ENCODE data around the gene H2AZ2. TPM values are rescaled to one million over a fixed set of nuclear protein-coding genes. Genes with fewer than 3 reads are reported as not detected.
"Not testable (repeated sequence)": the region's sequence is repeated elsewhere in the genome, so short reads cannot be mapped to it uniquely, and the experiment has no call there.

Gene H2AZ2
- total RNA-seq, 1 donor from 2014 or later: 96.0 TPM

DNA sequence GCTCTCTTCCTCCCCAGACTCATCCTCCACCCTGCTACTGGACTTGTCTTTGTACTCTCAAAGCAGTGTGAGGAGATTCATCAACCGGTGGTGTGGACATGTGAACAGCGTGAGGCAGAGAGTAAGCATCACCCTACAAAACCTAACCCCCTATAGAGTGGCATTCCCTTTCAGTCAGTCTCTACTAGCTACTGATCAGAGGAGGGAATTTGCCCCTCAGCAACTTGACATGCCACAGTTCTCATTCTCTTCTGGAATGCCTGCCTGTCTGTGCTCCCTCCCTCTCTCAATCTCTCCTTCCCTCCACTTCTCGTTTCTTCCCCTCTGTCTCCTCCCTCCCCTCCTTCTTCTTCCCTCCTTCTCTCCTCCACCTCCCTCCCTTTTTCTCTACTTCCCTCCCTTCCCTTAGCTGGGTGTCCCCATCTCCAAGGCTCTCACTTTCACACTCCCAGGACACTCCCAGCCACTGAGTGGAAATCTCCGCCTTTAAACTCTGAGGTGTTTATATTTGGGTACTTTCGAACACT lies 24.6 kb downstream of the H2AZ2 start:
- Histone ChIP-seq H3K9ac (ENCODE audit: low read depth in 1 of 3, low read length in 3 of 3) (no peak overlapping the region), H3K4me3 (ENCODE audit: low read length in 3 of 3) (no peak overlapping the region), H3K36me3 (ENCODE audit: control insufficient read depth in 3 of 3, insufficient read depth in 3 of 3, low read length in 3 of 3) (peaks cover 7 to 16% (median 16%) of the 10 kb centered on the region in 3 donors), H3K4me1 (ENCODE audit: control insufficient read depth in 3 of 3, insufficient read depth in 3 of 3, low read length in 3 of 3) (no peaks in the 10 kb centered on the region), H3K9me3 (ENCODE audit: control insufficient read depth in 3 of 3, low read length in 3 of 3) (no peaks in the 10 kb centered on the region), H3K27ac (ENCODE audit: low read depth, low read length) (no peak overlapping the region), H3K27me3 (ENCODE audit: control insufficient read depth in 3 of 3, insufficient read depth in 3 of 3, low read length in 3 of 3) (no peaks in the 10 kb centered on the region)

GRCh38 chr7:44819292-44819691 lies 28.6 kb downstream of the H2AZ2 start:
- H3K4me1 ChIP-seq (ENCODE audit: control insufficient read depth in 3 of 3, insufficient read depth in 3 of 3, low read length in 3 of 3): no peaks in the 10 kb centered on the region
- no peak overlapping the region for H3K9ac ChIP-seq (ENCODE audit: low read depth in 1 of 3, low read length in 3 of 3)
- no peaks in the 10 kb centered on the region for H3K27me3 ChIP-seq (ENCODE audit: control insufficient read depth in 3 of 3, insufficient read depth in 3 of 3, low read length in 3 of 3)
- H3K4me3 ChIP-seq (ENCODE audit: low read length in 3 of 3): no peak overlapping the region
- H3K27ac ChIP-seq (ENCODE audit: low read depth, low read length): no peak overlapping the region
- H3K36me3 ChIP-seq (ENCODE audit: control insufficient read depth in 3 of 3, insufficient read depth in 3 of 3, low read length in 3 of 3): peaks cover 0 to 2% (median 2%) of the 10 kb centered on the region in 3 donors
- no peaks in the 10 kb centered on the region for H3K9me3 ChIP-seq (ENCODE audit: control insufficient read depth in 3 of 3, low read length in 3 of 3)

GRCh38 chr7:44814919-44815318 lies 33.0 kb downstream of the H2AZ2 start:
- Histone ChIP-seq H3K4me1 (ENCODE audit: control insufficient read depth in 3 of 3, insufficient read depth in 3 of 3, low read length in 3 of 3) (no peaks in the 10 kb centered on the region), H3K27ac (ENCODE audit: low read depth, low read length) (no peak overlapping the region), H3K9ac (ENCODE audit: low read depth in 1 of 3, low read length in 3 of 3) (no peak overlapping the region), H3K27me3 (ENCODE audit: control insufficient read depth in 3 of 3, insufficient read depth in 3 of 3, low read length in 3 of 3) (no peaks in the 10 kb centered on the region), H3K36me3 (ENCODE audit: control insufficient read depth in 3 of 3, insufficient read depth in 3 of 3, low read length in 3 of 3) (no peaks in the 10 kb centered on the region), H3K4me3 (ENCODE audit: low read length in 3 of 3) (no peak overlapping the region), H3K9me3 (ENCODE audit: control insufficient read depth in 3 of 3, low read length in 3 of 3) (no peaks in the 10 kb centered on the region)

- Histone ChIP-seq H3K4me1 (ENCODE audit: control insufficient read depth in 3 of 3, insufficient read depth in 3 of 3, low read length in 3 of 3) (no peaks in the 10 kb centered on the region), H3K9me3 (ENCODE audit: control insufficient read depth in 3 of 3, low read length in 3 of 3) (no peaks in the 10 kb centered on the region), H3K9ac (ENCODE audit: low read depth in 1 of 3, low read length in 3 of 3) (no peak overlapping the region), H3K27ac (ENCODE audit: low read depth, low read length) (no peak overlapping the region), H3K4me3 (ENCODE audit: low read length in 3 of 3) (no peak overlapping the region), H3K36me3 (ENCODE audit: control insufficient read depth in 3 of 3, insufficient read depth in 3 of 3, low read length in 3 of 3) (no peaks in the 10 kb centered on the region), H3K27me3 (ENCODE audit: control insufficient read depth in 3 of 3, insufficient read depth in 3 of 3, low read length in 3 of 3) (no peaks in the 10 kb centered on the region)
Observed at GRCh38 chr7:44811571-44811970, 36.3 kb downstream of the H2AZ2 start.

DNA sequence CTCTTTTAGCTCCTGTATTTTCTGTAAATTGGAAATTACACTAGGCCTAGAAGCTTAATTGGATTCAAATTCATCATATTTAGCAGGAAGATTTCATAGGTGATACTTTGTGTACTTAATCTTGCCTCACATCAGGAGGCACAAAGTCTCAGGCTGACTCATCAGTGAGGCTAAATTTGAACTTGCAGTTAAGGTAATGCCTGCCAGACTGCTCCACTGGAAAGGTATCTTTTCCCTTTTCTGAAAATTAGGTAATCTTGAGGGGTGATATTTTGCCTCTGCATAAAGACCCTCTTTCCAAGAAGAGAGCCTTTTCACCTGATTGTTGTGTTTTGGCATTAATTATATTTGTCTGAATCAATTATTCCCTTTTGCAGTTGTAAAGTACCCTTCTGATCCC lies 36.8 kb downstream of the H2AZ2 start:
- Histone ChIP-seq H3K36me3 (ENCODE audit: control insufficient read depth in 3 of 3, insufficient read depth in 3 of 3, low read length in 3 of 3) (no peaks in the 10 kb centered on the region), H3K4me3 (ENCODE audit: low read length in 3 of 3) (no peak overlapping the region), H3K4me1 (ENCODE audit: control insufficient read depth in 3 of 3, insufficient read depth in 3 of 3, low read length in 3 of 3) (no peaks in the 10 kb centered on the region), H3K9ac (ENCODE audit: low read depth in 1 of 3, low read length in 3 of 3) (no peak overlapping the region), H3K27ac (ENCODE audit: low read depth, low read length) (no peak overlapping the region), H3K9me3 (ENCODE audit: control insufficient read depth in 3 of 3, low read length in 3 of 3) (no peaks in the 10 kb centered on the region), H3K27me3 (ENCODE audit: control insufficient read depth in 3 of 3, insufficient read depth in 3 of 3, low read length in 3 of 3) (no peaks in the 10 kb centered on the region)

- Histone ChIP-seq H3K9me3 (ENCODE audit: control insufficient read depth in 3 of 3, low read length in 3 of 3) (no peaks in the 10 kb centered on the region), H3K9ac (ENCODE audit: low read depth in 1 of 3, low read length in 3 of 3) (no peak overlapping the region), H3K36me3 (ENCODE audit: control insufficient read depth in 3 of 3, insufficient read depth in 3 of 3, low read length in 3 of 3) (peaks cover 0 to 3% (median 3%) of the 10 kb centered on the region in 3 donors), H3K4me1 (ENCODE audit: control insufficient read depth in 3 of 3, insufficient read depth in 3 of 3, low read length in 3 of 3) (no peaks in the 10 kb centered on the region), H3K27ac (ENCODE audit: low read depth, low read length) (no peak overlapping the region), H3K27me3 (ENCODE audit: control insufficient read depth in 3 of 3, insufficient read depth in 3 of 3, low read length in 3 of 3) (no peaks in the 10 kb centered on the region), H3K4me3 (ENCODE audit: low read length in 3 of 3) (no peak overlapping the region)
Observed at GRCh38 chr7:44808914-44809393, 38.9 kb downstream of the H2AZ2 start.

GRCh38 chr7:44805950-44806349 lies 41.9 kb downstream of the H2AZ2 start:
- H3K4me3 ChIP-seq (ENCODE audit: low read length in 3 of 3): no peak overlapping the region
- no peaks in the 10 kb centered on the region for H3K9me3 ChIP-seq (ENCODE audit: control insufficient read depth in 3 of 3, low read length in 3 of 3)
- no peaks in the 10 kb centered on the region for H3K27me3 ChIP-seq (ENCODE audit: control insufficient read depth in 3 of 3, insufficient read depth in 3 of 3, low read length in 3 of 3)
- no peaks in the 10 kb centered on the region for H3K4me1 ChIP-seq (ENCODE audit: control insufficient read depth in 3 of 3, insufficient read depth in 3 of 3, low read length in 3 of 3)
- H3K36me3 ChIP-seq (ENCODE audit: control insufficient read depth in 3 of 3, insufficient read depth in 3 of 3, low read length in 3 of 3): peaks cover 16 to 23% (median 21%) of the 10 kb centered on the region in 3 donors
- H3K27ac ChIP-seq (ENCODE audit: low read depth, low read length): no peak overlapping the region
- H3K9ac ChIP-seq (ENCODE audit: low read depth in 1 of 3, low read length in 3 of 3): no peak overlapping the region

DNA sequence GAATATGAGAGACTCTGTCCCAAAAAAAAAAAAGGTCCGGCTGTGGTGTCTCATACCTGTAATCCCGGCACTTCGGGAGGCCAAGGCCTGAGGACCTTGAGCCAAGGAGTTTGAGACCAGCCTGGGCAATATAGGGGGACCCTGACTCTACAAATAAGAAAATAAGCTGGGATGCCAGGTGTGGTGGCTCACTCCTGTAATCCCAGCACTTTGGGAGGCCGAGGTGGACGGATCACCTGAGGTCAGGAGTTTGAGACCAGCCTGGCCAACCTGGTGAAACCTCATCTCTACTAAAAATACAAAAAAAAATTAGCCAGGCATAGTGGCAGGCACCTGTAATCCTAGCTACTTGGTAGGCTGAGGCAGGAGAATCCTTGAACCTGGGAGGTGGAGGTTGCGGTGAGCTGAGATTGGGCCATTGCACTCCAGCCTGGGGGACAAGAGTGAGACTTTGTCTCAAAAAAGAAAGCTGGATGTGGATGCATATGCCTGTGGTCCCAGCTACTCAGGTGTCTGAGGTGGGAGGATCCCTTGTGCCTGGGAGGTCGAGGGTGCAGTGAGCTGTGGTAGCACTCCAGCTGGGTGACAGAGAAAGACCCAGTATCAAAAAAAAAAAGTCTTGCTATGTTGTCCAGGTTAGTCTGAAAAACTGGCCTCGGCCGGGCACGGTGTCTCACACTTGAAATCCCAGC lies 43.9 kb downstream of the H2AZ2 start:
- H3K36me3 ChIP-seq (ENCODE audit: control insufficient read depth in 3 of 3, insufficient read depth in 3 of 3, low read length in 3 of 3): peaks cover 25 to 37% (median 34%) of the 10 kb centered on the region in 3 donors
- H3K9me3 ChIP-seq (ENCODE audit: control insufficient read depth in 3 of 3, low read length in 3 of 3); H3K9ac ChIP-seq (ENCODE audit: low read depth in 1 of 3, low read length in 3 of 3); H3K4me1 ChIP-seq (ENCODE audit: control insufficient read depth in 3 of 3, insufficient read depth in 3 of 3, low read length in 3 of 3); H3K27ac ChIP-seq (ENCODE audit: low read depth, low read length); H3K4me3 ChIP-seq (ENCODE audit: low read length in 3 of 3); H3K27me3 ChIP-seq (ENCODE audit: control insufficient read depth in 3 of 3, insufficient read depth in 3 of 3, low read length in 3 of 3): not testable (repeated sequence)

- Histone ChIP-seq H3K27ac (ENCODE audit: low read depth, low read length) (no peak overlapping the region), H3K4me3 (ENCODE audit: low read length in 3 of 3) (no peak overlapping the region), H3K4me1 (ENCODE audit: control insufficient read depth in 3 of 3, insufficient read depth in 3 of 3, low read length in 3 of 3) (peaks cover 12 to 19% (median 15%) of the 10 kb centered on the region in 3 donors), H3K36me3 (ENCODE audit: control insufficient read depth in 3 of 3, insufficient read depth in 3 of 3, low read length in 3 of 3) (peaks cover 25 to 37% (median 34%) of the 10 kb centered on the region in 3 donors), H3K27me3 (ENCODE audit: control insufficient read depth in 3 of 3, insufficient read depth in 3 of 3, low read length in 3 of 3) (no peaks in the 10 kb centered on the region), H3K9ac (ENCODE audit: low read depth in 1 of 3, low read length in 3 of 3) (no peak overlapping the region), H3K9me3 (ENCODE audit: control insufficient read depth in 3 of 3, low read length in 3 of 3) (no peaks in the 10 kb centered on the region)
Observed at GRCh38 chr7:44802418-44803025, 45.4 kb downstream of the H2AZ2 start.

DNA sequence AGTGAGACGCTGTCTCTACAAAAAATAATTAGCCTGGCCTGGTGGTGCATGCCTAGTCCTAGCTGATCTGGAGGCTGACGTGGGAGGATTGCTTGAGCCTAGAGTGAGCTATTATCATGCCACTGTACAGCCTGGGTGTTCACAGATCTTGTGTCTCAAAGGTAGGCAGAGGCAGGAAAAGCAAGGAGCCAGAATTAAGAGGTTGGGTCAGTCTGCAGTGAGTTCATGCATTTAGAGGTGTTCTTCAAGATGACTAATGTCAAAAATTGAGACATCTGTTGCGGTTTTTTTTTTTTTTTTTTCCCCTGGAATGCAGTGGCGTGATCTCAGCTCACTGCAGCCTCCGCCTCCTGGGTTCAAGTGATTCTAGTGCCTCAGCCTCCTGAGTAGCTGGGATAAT lies 46.0 kb downstream of the H2AZ2 start:
- H3K4me3 ChIP-seq (ENCODE audit: low read length in 3 of 3): no peak overlapping the region
- peaks cover 25 to 37% (median 34%) of the 10 kb centered on the region in 3 donors for H3K36me3 ChIP-seq (ENCODE audit: control insufficient read depth in 3 of 3, insufficient read depth in 3 of 3, low read length in 3 of 3)
- H3K27me3 ChIP-seq (ENCODE audit: control insufficient read depth in 3 of 3, insufficient read depth in 3 of 3, low read length in 3 of 3): no peaks in the 10 kb centered on the region
- no peak overlapping the region for H3K27ac ChIP-seq (ENCODE audit: low read depth, low read length)
- H3K9me3 ChIP-seq (ENCODE audit: control insufficient read depth in 3 of 3, low read length in 3 of 3): no peaks in the 10 kb centered on the region
- peaks cover 14 to 23% (median 16%) of the 10 kb centered on the region in 3 donors for H3K4me1 ChIP-seq (ENCODE audit: control insufficient read depth in 3 of 3, insufficient read depth in 3 of 3, low read length in 3 of 3)
- no peak overlapping the region for H3K9ac ChIP-seq (ENCODE audit: low read depth in 1 of 3, low read length in 3 of 3)

All from skeletal muscle tissue (tissue), 4 donors.